ENCODE results near the gene TPSG1.

- no peak for TF ChIP-seq CTCF (IDR thresholded peaks at IDR 0.05)
- no peak for TF ChIP-seq POLR2A (IDR thresholded peaks at IDR 0.05)
- no peak for TF ChIP-seq EP300 (IDR thresholded peaks at IDR 0.05)
- TF ChIP-seq POLR2AphosphoS5 (IDR thresholded peaks at IDR 0.05): no peak
Measured at GRCh38 chr16:1273816-1274215, 48.7 kb upstream of the TPSG1 start.
